HG03060 (cell line): Measurements from ENCODE around the gene FAM222A.

Source experiments
- ATAC-seq: cut with Tn5 transposase; IDR thresholded peaks from one replicate; pipeline ENCODE4 v1.9.1; 2021; ENCODE audit warnings: low read depth, moderate number of reproducible peaks; ENCODE audit not compliant: unreplicated experiment

The FAM222A gene

DNA sequence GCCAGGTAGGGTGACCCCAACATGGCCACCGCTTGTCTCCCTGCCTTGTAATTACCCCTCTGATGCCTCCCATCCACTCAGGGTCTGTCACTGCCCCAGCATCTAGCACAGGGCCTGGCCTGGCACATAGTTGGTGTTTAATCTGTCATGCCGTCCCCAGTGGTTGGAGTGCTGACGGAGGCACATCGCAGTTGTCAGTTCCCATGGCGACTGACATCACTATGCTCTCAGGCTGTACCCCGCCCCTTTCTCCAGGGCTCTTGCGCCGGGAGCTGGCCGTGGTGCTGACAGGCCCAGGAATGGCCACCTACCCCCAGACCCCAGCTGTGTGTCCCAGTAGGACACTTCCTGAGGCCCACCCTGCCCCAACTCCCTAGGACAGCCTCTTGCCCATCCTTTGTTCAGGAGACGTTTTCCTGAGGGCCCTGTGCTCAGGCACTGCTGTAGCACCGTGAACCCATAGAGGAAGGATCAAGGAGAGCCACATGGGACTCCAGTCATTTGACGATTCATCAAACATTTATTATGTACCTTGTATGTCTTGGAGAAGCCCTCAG, 23.0 kb downstream of the FAM222A start:
- no peak for ATAC-seq

GRCh38 chr12:109737126-109737525, 23.5 kb downstream of the FAM222A start:
- no peak for ATAC-seq

DNA sequence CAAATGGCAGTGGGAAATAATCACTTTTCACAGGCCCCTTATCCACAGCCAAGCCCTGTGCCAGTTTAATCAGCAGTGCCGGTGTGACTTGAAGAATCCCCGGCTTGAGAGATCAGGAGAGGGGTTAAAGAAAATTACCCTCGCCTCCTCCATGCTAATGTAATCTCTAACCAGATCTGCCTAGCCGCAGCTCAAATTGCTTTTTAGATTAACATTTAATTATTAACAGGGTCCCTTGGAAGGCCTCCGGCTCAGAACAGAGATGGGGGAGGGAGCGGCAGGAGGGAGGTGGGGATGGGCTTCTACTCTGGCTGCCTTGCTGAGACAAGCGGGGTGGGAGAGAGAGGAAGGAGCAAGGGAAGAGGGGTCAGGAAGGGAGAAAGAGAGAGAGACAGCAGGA, 24.0 kb downstream of the FAM222A start:
- ATAC-seq: no peak

GRCh38 chr12:109738209-109738608, 24.6 kb downstream of the FAM222A start:
- no peak for ATAC-seq

DNA sequence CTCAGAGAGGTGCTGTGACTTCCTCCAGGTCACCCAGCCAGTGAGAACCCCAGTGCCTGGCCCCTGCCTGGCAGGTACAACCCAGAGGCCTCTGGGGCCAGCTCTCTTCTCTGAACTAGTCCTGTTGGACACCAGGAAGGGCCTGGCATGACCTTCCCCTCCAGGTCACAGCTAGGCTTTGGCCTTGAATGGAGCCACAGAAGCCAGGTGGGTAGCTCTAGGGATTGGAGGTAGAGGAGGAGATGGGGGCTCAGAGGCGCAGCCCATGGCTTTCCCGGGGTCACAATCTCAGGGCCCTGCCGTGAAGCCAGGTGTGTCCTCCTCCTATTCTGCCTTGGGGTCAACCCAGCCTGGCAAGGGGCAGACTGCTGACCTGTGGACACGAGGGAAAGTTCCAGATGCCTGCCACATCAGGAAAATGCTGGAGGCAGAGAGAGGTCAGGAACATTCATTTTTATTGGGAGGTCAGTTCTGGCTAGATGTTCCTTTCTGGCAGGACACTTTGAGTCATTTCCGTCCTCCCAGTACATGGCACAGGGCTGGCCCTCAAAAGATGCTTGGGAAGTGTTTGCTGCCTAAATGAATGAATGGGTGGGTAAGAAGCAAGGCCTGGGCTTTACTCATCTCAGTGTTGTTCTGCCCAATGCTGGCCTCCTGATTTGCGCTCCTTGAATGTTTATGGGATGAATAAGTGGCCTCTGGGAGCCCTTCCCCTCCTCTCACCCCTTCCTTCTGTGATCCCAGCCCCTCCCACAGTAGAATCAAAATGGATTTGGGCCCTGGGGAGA, 25.4 kb downstream of the FAM222A start:
- ATAC-seq: no peak

- ATAC-seq: no peak
Measured at GRCh38 chr12:109739747-109740693, 26.4 kb downstream of the FAM222A start.

DNA sequence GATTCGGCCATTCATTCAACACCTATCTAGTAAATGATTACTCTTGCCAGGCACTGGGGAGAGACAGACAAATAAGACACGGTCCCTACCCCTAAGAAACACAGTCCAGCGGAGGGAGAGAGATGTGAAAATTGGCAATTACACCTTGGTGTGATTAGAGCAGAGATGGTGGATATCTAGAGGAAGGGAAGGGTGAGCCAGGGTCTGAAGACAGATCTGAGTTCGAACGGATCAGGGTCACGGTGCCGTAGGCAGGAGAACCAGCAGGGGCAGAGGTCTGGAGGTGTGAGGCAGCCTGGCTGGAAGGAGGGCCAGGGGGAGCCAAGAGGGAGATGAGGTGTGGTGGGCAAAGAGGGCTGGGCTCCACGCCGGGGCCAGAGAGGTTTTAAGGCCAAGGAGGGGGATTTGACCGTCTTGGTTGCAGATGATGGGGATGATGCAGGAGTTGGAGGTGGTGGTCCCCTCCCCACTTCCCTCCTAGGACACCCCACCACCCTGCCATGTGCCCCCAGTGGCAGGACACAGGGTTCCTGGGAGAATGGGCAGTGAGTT, 27.1 kb downstream of the FAM222A start:
- ATAC-seq: no peak

GRCh38 chr12:109741286-109741969, 27.8 kb downstream of the FAM222A start:
- ATAC-seq: no peak

DNA sequence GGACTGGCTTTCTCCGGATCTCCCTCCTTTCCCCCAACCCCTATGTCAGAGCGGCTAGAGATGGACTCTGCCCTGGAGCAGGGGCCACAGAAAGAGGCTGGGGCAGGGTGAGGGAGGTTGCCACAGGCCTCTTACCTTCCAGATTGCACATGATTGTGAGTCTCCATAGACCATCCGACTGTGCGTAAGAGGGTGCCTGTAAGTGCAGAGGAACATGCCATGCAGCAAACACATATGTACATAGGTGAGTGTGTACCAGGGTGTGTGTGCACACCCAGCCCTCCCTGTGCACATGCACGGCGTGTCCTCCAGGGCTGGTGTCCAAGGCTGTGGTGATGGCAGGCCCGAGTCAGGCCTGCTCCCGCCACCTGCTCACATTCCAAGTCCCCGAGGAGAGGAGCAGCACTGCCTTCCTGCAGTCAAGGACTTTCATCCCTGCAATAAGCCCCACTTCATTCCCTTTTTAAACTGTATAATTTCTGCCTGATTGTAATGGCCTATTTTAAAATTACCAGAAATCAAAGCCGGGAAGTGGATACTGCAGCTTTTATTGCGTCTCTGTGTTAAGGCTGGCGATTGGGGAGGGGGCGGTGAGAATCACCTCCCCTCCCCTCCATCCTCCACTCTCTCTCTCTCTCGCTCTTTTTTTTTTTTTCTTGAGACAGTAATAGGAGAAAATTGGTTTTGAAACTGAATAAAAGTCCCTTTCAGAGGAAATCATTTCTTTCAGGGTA, 28.5 kb downstream of the FAM222A start:
- ATAC-seq: no peak

- ATAC-seq: no peak
Measured at GRCh38 chr12:109743076-109743910, 29.7 kb downstream of the FAM222A start.

DNA sequence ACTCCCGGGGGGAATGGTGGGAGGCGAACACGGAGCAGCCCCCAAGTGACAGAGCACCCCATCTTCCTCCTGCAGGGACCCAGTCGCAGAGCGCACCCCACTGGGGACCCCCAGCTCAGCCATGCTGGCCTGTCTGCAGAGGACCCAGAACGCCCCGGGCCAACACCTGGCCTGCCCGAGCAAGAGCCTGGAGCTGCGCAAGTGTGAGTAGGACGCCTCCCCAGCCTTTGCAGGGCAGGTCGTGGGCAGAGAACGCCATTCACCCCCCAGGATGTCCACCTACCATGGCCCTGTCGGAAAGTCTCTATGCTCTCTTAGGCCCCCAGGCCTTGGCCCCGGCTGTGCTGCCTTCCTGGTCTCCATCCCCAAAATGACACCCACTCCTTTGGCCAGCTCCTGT, 30.4 kb downstream of the FAM222A start:
- ATAC-seq: no peak

DNA sequence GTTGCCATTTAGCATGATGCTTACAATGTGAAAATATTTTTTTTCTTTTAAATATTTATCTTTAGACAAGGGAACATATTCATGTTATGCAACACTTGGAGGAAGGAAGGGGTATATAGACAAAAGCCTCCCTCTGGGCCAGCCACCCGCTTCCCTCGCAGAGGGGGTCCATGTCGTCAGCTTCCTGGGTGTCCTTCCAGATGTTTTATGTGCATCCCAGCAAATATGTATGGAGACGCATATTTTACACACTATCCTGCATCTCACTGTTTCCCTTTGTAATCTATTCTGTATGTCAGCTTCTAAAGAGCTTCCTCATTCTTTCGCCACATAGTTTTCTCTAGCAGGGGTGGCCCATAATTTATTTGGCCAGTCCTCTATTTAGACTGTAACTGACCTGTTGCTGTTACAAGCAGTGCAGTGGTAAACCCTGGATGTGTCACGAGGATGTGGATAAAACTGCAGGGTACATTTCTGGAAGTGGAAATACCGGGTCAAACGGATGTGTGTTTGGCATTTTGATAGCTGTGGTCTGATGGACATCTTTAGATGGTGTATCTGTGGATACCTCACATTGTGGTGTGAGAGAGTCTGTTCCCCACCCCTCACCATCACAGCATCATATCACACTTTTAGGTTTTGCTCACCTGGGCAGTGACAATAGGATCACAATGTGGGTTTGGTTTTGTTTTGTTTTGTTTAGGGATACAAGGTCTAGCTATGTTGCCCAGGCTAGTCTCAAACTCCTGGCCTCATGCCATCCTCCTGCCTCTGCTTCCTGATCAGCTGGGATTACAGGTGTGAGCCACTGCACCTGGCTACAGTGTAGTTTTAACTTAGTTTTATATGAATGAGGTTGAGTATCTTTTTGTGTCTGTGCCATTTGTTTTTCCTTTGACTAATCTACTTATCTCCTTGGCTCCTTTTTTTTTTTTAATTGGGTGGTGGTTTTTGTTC, 31.6 kb downstream of the FAM222A start:
- no peak for ATAC-seq

DNA sequence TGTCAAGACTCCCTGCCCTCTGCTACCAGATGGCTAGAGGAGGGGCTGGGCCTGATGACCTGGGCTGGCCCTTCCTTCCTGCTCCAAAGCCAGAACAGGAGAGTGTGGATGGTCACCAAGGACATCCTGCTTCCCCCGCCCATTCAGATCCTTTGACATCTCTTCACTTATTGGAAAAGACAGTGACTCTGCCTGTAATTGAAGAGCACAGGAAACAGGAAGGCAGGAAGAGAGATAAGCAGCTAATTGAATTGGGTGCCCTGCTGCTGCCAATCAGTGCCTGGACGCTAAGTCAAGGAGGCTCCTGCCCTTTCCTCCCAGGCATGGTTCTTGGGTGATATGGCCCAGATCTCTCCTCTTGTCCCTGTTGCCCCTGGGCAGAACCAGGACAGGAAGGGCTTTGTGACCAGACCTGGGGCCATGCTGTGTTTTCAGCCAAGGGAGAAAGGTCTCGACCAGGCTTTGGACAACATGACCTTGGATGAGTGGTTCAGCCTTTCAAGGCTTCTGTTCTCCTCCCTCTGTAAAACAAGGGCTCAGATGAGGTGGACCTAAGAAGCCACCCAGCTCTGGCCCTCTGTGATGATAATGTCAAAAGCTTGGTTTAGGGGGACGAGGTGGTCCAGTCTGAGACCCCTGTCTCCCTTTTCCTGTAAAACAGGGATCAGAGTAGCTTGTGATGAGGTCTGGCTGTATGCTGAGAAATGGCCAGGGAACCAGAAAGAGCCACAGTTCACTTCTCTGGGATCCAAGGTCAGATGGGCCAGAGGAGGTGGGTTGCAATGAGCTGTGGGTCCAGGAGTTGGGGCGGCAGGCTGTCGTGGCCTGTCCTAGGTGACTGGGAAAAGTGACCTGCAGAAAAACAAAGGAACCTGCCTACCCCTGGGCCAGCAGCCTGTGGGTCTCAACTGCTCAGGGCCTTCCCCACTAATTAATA, 38.8 kb downstream of the FAM222A start:
- ATAC-seq: no peak

DNA sequence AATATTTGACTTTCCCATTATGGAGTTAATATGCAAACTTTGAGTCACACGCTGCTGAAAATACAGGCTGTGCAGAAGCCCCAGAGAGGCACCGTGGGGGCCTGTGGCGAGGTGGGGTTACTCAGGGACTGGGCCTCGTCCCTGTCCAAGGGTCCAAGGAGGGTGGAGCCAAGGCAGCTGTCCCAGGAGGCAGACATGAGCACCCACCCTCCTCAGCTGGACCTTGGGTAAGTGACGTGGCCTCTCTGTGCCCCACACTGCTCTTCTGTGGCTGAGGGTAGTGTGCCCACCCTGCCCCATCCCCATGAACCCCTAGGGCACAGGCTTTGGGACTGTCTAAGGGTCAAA, 39.4 kb downstream of the FAM222A start:
- no peak for ATAC-seq

DNA sequence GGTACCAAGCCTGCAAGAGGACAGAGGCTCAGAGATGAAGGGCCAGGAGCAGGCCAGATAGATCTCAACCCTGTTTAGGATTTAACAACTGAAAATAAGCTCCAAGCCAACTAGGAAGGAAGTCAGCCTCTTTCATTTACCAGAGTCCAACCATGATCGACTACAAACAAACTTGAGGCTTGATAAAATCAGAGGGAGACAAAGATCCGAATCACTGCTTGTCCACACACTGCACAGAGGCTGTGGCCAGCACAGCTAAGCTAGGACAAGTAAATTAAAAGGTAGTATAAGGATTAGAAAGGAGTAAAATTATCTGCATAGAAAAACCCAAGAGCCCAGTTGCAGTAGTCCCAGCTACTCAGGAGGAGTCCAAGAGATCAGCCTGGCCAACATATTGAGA, 40.3 kb downstream of the FAM222A start:
- ATAC-seq: no peak

- no peak for ATAC-seq
Measured at GRCh38 chr12:109756457-109756856, 42.8 kb downstream of the FAM222A start.
